ENCODE measurements around the gene SDK1.

DNA sequence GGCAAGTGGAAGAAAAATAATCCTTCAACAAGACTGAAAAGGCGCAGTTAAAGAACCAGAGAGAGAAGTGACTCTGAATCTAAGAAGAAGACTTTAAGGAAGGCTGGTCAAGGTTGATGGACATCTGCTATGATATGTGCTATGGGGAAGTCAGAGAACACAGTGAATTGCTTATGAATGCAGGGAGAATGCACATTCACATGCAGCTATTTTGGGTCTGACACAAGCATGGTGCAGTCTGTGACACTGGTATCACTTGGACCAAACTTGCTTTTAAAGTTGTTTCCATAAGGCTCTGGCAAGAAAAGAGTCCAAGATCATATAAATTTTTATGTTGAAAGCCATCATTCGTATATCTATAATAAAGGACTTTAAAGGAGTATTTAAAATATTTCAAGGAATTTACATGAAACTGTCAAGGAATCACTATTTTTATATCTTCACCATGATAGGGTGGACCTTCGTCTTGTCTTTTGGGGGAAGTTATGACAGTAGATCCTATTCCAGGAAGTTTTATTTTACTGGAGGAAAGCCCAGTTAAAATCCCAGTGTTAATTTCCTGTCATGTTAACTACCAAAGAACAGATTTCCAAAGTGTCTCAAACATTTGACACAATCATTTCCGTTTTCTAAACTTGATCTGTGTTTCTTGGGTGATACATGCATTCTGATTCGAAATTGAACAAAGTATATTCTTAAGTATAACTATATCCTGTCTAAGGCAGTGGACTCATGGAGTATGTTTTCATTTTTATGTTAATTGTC, 239.6 kb downstream of the SDK1 start:
- TF ChIP-seq POLR2A (IDR thresholded peaks at IDR 0.05; ENCODE audit: low read length) (no peak), GATA1 (IDR thresholded peaks at IDR 0.05; ENCODE audit: low read depth, low read length) (no peak)
